ENCODE measurements around the gene ZNF827. TPM values are rescaled to one million over a fixed set of nuclear protein-coding genes. Genes with fewer than 3 reads are reported as not detected.

ZNF827 gene
- total and polyA plus RNA-seq, 9 of the 15 experiments (the other 6 are each of a cell fraction or from before 2014, with no cell fraction given), result 0.07 to 0.40 TPM; not detected in 7

DNA sequence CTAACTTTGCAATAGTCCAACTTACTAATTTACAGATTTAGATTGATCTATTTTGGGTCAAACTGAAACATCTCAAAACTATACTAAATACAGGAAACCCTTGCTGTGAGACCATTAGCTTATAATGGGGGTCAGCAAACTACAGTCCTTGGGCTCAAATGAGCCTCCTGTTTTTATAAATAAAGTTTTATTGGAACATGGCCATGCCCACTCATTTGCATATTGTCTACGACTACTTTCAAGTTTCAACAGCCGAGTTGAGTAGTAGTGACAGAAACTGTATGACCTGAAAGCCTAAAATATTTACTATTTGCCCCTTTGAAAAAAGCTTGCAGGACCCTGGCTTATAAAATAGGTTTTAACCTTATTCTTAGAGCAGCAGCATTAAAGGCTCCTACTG lies 166.3 kb downstream of the ZNF827 start:
- H3K79me2 ChIP-seq (ENCODE audit: control insufficient read depth, insufficient read depth, low read length), result no peaks in the 10 kb centered on the region
- no peaks in the 10 kb centered on the region for H3K36me3 ChIP-seq (ENCODE audit: control insufficient read depth, insufficient read depth, low read length)
- H3K27ac ChIP-seq (ENCODE audit: extremely low read depth, low read depth, low read length), result no peak overlapping the region
- H3K27me3 ChIP-seq (ENCODE audit: control insufficient read depth in 2 of 2, insufficient read depth in 2 of 2, low read length in 2 of 2), result peaks cover 0 to 5% of the 10 kb centered on the region in 2 experiments; a peak in 3 of 5 replicates
- H3K9me3 ChIP-seq (replicated peaks; ENCODE audit: control insufficient read depth, insufficient read depth, low read depth, low read length), result no peaks in the 10 kb centered on the region
- DNase-seq (ENCODE audit: extremely low read depth in 1 of 4, low spot score in 3 of 4) (no peak), FAIRE-seq (no peak), ATAC-seq (no peak)
- intact Hi-C loops (cut with micrococcal nuclease) (no loop called here), in situ Hi-C loops (cut with MboI) (no loop called here)
- no peak overlapping the region for H3K4me2 ChIP-seq (ENCODE audit: insufficient read depth, low read length)
- BruUV-seq (replicated peaks), result no TSS peak
- 0% methylated on average over 2 of the region's 2 CpGs for WGBS (ENCODE audit: insufficient coverage, low coverage, missing lambda C conversion rate)
- H3K4me3 ChIP-seq, result no peak overlapping the region
- H3K4me1 ChIP-seq (replicated peaks in 1 of 2; ENCODE audit: control insufficient read depth in 2 of 2, insufficient read depth in 2 of 2, low read length in 2 of 2), result no peaks in the 10 kb centered on the region
- H4K20me1 ChIP-seq (replicated peaks; ENCODE audit: control insufficient read depth, insufficient read depth, low read length), result no peaks in the 10 kb centered on the region
- H3K9me1 ChIP-seq (ENCODE audit: control insufficient read depth, insufficient read depth, low read length), result no peaks in the 10 kb centered on the region
- TF ChIP-seq RNF2 (IDR thresholded peaks at IDR 0.05), result no peak
- TF ChIP-seq, protein P1, sequence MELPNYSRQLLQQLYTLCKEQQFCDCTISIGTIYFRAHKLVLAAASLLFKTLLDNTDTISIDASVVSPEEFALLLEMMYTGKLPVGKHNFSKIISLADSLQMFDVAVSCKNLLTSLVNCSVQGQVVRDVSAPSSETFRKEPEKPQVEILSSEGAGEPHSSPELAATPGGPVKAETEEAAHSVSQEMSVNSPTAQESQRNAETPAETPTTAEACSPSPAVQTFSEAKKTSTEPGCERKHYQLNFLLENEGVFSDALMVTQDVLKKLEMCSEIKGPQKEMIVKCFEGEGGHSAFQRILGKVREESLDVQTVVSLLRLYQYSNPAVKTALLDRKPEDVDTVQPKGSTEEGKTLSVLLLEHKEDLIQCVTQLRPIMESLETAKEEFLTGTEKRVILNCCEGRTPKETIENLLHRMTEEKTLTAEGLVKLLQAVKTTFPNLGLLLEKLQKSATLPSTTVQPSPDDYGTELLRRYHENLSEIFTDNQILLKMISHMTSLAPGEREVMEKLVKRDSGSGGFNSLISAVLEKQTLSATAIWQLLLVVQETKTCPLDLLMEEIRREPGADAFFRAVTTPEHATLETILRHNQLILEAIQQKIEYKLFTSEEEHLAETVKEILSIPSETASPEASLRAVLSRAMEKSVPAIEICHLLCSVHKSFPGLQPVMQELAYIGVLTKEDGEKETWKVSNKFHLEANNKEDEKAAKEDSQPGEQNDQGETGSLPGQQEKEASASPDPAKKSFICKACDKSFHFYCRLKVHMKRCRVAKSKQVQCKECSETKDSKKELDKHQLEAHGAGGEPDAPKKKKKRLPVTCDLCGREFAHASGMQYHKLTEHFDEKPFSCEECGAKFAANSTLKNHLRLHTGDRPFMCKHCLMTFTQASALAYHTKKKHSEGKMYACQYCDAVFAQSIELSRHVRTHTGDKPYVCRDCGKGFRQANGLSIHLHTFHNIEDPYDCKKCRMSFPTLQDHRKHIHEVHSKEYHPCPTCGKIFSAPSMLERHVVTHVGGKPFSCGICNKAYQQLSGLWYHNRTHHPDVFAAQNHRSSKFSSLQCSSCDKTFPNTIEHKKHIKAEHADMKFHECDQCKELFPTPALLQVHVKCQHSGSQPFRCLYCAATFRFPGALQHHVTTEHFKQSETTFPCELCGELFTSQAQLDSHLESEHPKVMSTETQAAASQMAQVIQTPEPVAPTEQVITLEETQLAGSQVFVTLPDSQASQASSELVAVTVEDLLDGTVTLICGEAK (IDR thresholded peaks at IDR 0.05), result peak; percentile 85
- TF ChIP-seq, protein P1 (CRISPR knock-in tag; IDR thresholded peaks at IDR 0.05), result peak; percentile 56
- no peak for TF ChIP-seq KDM1A (IDR thresholded peaks at IDR 0.05)
- no peak for TF ChIP-seq NCOR1 (IDR thresholded peaks at IDR 0.05)
- no peak for TF ChIP-seq RBM17 (IDR thresholded peaks at IDR 0.05; ENCODE audit: borderline replicate concordance, low read depth, low read length)
- ChIA-PET POLR2A (no interaction called here), CTCF (ENCODE audit: low intra/inter-chr PET ratio) (no interaction called here)
- no peak overlapping the region for H2AFZ ChIP-seq (ENCODE audit: low read depth, low read length)
- no peak overlapping the region for H3K9ac ChIP-seq (ENCODE audit: insufficient read depth in 1 of 2, low read depth in 2 of 2, low read length in 2 of 2)

All from K562 (cell line).